Lower leg skin (tissue), 4 donors: Measurements from ENCODE around the gene SNRNP25. TPM values are rescaled to one million over a fixed set of nuclear protein-coding genes. Genes with fewer than 3 reads are reported as not detected.

ENCODE experiments used
- DNase-seq, 2 donors: peaks; one replicate each; pipeline ENCODE4 v3.0.0-alpha.2; 2019; ENCODE audit warnings: low spot score in 2 of 2
- H3K4me3 ChIP-seq: fragments of 200-600 bp; sonication (generic); 2 replicates; pipeline ENCODE4 v1.5.1; 2017; ENCODE audit warnings: mild to moderate bottlenecking, low read depth; ENCODE audit not compliant: poor library complexity, severe bottlenecking
- CTCF ChIP-seq, 3 donors: fragments of 450-650 bp; IDR thresholded peaks; one replicate each; pipeline ENCODE4 v1.5.1; 2016; ENCODE audit warnings: antibody characterized with exemption in 3 of 3, mild to moderate bottlenecking in 3 of 3, moderate library complexity in 2 of 3
- POLR2A ChIP-seq, 2 donors: fragments of 450-650 bp; IDR thresholded peaks; one replicate each; pipeline ENCODE4 v1.6.1; 2016 to 2017; ENCODE audit warnings: antibody characterized with exemption in 2 of 2, mild to moderate bottlenecking in 1 of 2, moderate library complexity in 1 of 2
- WGBS, 2 donors: methylation state at CpG; one replicate each; pipeline ENCODE4 v1.1.5; 2018; 5-methylcytosine and 5-hydroxymethylcytosine counted together
- intact Hi-C: fragments of 100-400 bp; cut with DNase I; formaldehyde crosslinking; loops from one replicate; pipeline ENCODE4 v1.15.0; 2023; ENCODE audit warnings: low total_unique reads
- total RNA-seq, 4 donors: library from RNA; depleted of rRNA; stranded (reverse); fragments of >200 nt; gene quantifications; one replicate each; pipeline ENCODE4 v1.1.0, GENCODE V29; 2016

The SNRNP25 gene
- total RNA-seq, 4 donors from 2014 or later = 6.3 to 12.0 (median 10.4) TPM

- intact Hi-C loops = no loop called here
- no peak for TF ChIP-seq CTCF (IDR thresholded peaks at IDR 0.05)
- TF ChIP-seq POLR2A (IDR thresholded peaks at IDR 0.05) = no peak
- no peak overlapping the region for H3K4me3 ChIP-seq
- DNase-seq = peak in 1 of 2 donors; percentile 82
- WGBS, 2 donors = 87% methylated on average over 13 to 15 of the region's 15 CpGs
Measured at GRCh38 chr16:92431-93339, 39.1 kb downstream of the SNRNP25 start.

GRCh38 chr16:94918-95265 lies 41.3 kb downstream of the SNRNP25 start:
- no peak overlapping the region for H3K4me3 ChIP-seq
- TF ChIP-seq POLR2A (IDR thresholded peaks at IDR 0.05) (no peak), CTCF (IDR thresholded peaks at IDR 0.05) (no peak)
- 91 to 93% methylated on average over 5 of the region's 5 CpGs for WGBS, 2 donors
- no peak for DNase-seq
- intact Hi-C loops = no loop called here

GRCh38 chr16:96935-97381 lies 43.3 kb downstream of the SNRNP25 start:
- no peak overlapping the region for H3K4me3 ChIP-seq
- 7 to 11% methylated on average over 6 to 11 of the region's 11 CpGs for WGBS, 2 donors
- intact Hi-C loops = loop anchor here (2.0 kb wide), 1 partner anchor 32 kb away; no protein-coding TSS in a partner anchor
- DNase-seq = peak; percentile 91 to 98
- no peak for TF ChIP-seq POLR2A (IDR thresholded peaks at IDR 0.05)
- peak in 2 of 3 donors; percentile 65 to 99 for TF ChIP-seq CTCF (IDR thresholded peaks at IDR 0.05)

GRCh38 chr16:97822-98221 lies 44.2 kb downstream of the SNRNP25 start:
- 81 to 83% methylated on average over 7 to 8 of the region's 8 CpGs for WGBS, 2 donors
- TF ChIP-seq CTCF (IDR thresholded peaks at IDR 0.05) (no peak), POLR2A (IDR thresholded peaks at IDR 0.05) (no peak)
- intact Hi-C loops = loop anchor here (2.0 kb wide), 1 partner anchor 33 kb away; no protein-coding TSS in a partner anchor
- no peak overlapping the region for H3K4me3 ChIP-seq
- no peak for DNase-seq

GRCh38 chr16:100989-101388 lies 47.4 kb downstream of the SNRNP25 start:
- TF ChIP-seq POLR2A (IDR thresholded peaks at IDR 0.05) (no peak), CTCF (IDR thresholded peaks at IDR 0.05) (no peak)
- DNase-seq = no peak
- intact Hi-C loops = no loop called here
- H3K4me3 ChIP-seq = no peak overlapping the region
- 81% methylated on average over 5 of the region's 5 CpGs for WGBS, 2 donors
